CD4-positive, alpha-beta memory T cell (primary cell): ENCODE measurements around the gene GATD1. TPM values are rescaled to one million over a fixed set of nuclear protein-coding genes. Genes with fewer than 3 reads are reported as not detected.
A peak's percentile ranks its signal among the peaks of the same experiment; 100 is the strongest.

Experiments
- CTCF ChIA-PET: fragments of 350-600 bp; sonication (Branson Sonifier 250); formaldehyde crosslinking; loops from one replicate; lab custom pipeline; 2021; ENCODE audit warnings: inconsistent platforms; ENCODE audit not compliant: partially characterized antibody; lab: Charles Lee
- POLR2A ChIA-PET: fragments of 350-600 bp; sonication (Branson Sonifier 250); formaldehyde crosslinking; loops from one replicate; lab custom pipeline; 2021; ENCODE audit not compliant: partially characterized antibody; lab: Charles Lee
- DNase-seq, 5 donors: peaks; one replicate each; pipeline versions ENCODE4 v3.0.0 to v3.0.0-alpha.2; 2020 to 2022; ENCODE audit warnings: mixed read lengths in 1 of 5
- H3K27ac ChIP-seq: one replicate; pipeline ENCODE4 v1.7.0; 2013; ENCODE audit warnings: low read depth, low read length
- H3K27me3 ChIP-seq: 2 replicates; pipeline ENCODE4 v1.7.0; 2013; ENCODE audit warnings: mild to moderate bottlenecking, low read length, moderate library complexity; ENCODE audit not compliant: insufficient read depth
- H3K36me3 ChIP-seq: 2 replicates; pipeline ENCODE4 v1.7.0; 2013; ENCODE audit warnings: mild to moderate bottlenecking, low read length, moderate library complexity; ENCODE audit not compliant: insufficient read depth
- H3K4me1 ChIP-seq: 2 replicates; pipeline ENCODE4 v1.7.0; 2013; ENCODE audit warnings: mild to moderate bottlenecking, low read length, moderate library complexity; ENCODE audit not compliant: insufficient read depth
- H3K4me3 ChIP-seq, 2 donors: one replicate each; pipeline ENCODE4 v1.7.0; 2013; ENCODE audit warnings: low read length in 2 of 2, mild to moderate bottlenecking in 1 of 2
- H3K9me3 ChIP-seq, 2 donors: one replicate each; pipeline ENCODE4 v1.7.0; 2013; ENCODE audit warnings: low read length in 2 of 2, control low read depth in 1 of 2; ENCODE audit not compliant: control insufficient read depth in 1 of 2
- H3K27ac Mint-ChIP-seq, 7 donors: one replicate each; pipeline ENCODE4 v1.8.0; 2020 to 2021; ENCODE audit warnings: mixed read lengths in 7 of 7, mild to moderate bottlenecking in 6 of 7, inconsistent platforms in 3 of 7, moderate library complexity in 3 of 7
- H3K27me3 Mint-ChIP-seq, 2 donors: one replicate each; pipeline ENCODE4 v1.8.0; 2020 to 2021; ENCODE audit warnings: mixed read lengths in 2 of 2
- H3K36me3 Mint-ChIP-seq, 2 donors: one replicate each; pipeline ENCODE4 v1.8.0; 2020 to 2021; ENCODE audit warnings: mixed read lengths in 2 of 2, inconsistent platforms in 1 of 2, mild to moderate bottlenecking in 1 of 2
- H3K4me1 Mint-ChIP-seq, 4 donors: one replicate each; pipeline ENCODE4 v1.8.0; 2020 to 2021; ENCODE audit warnings: mixed read lengths in 4 of 4, mild to moderate bottlenecking in 1 of 4
- H3K4me3 Mint-ChIP-seq, 8 donors: one replicate each; pipeline ENCODE4 v1.8.0; 2020 to 2021; ENCODE audit warnings: mixed read lengths in 8 of 8, mild to moderate bottlenecking in 7 of 8, moderate library complexity in 6 of 8, inconsistent platforms in 3 of 8
- H3K9me3 Mint-ChIP-seq, 8 donors: one replicate each; pipeline ENCODE4 v1.8.0; 2020 to 2021; ENCODE audit warnings: mixed read lengths in 8 of 8, mild to moderate bottlenecking in 5 of 8, inconsistent platforms in 3 of 8, moderate library complexity in 1 of 8
- intact Hi-C: fragments of 100-400 bp; cut with micrococcal nuclease; formaldehyde crosslinking; loops from one replicate; pipeline ENCODE4 v1.15.1; 2023
- polyA plus RNA-seq, 2 donors: library from polyadenylated mRNA; unstranded; fragments of 300-500 nt; fragmentation: Illumina TruSeq; gene quantifications; one replicate each; pipeline ENCODE4 v1.2.3, GENCODE V29; 2021
- total RNA-seq, 2 experiments: library from RNA; stranded (reverse); gene quantifications; one replicate each; pipeline ENCODE4 v1.2.3, GENCODE V29; 2021

Gene GATD1
- total and polyA plus RNA-seq, 4 experiments from 2014 or later = 4.3 to 64.9 (median 33.3) TPM

DNA sequence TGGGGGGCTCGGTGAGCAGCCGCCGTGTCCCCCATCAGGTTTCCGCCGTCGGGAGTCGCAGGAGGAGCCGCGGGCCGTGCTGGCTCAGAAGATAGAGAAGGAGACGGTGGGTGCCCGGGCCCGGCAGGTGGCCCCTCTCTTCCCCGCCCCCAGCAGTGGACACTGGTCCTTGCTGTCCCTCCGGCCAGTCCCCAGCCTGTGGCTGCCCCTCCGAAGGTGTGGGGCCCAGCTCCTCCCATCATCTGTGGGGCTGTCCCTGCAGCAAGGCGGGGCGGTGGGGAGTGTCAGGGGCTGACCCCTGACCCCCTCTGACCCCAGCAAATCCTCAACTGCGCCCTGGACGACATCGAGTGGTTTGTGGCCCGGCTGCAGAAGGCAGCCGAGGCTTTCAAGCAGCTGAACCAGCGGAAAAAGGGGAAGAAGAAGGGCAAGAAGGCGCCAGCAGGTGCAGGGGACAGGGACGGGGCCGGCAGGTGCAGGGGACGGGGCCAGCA, 56.0 kb downstream of the GATD1 start:
- POLR2A ChIA-PET = interaction anchor here (0.9 to 7.7 kb wide), 6 partner anchors 21 to 215 kb away, joined by 3 to 109 read pairs (median 5); partner anchors contain the start of genes DEAF1, HRAS, RNH1 and TMEM80
- Histone ChIP-seq H3K9me3 (no peaks in the 10 kb centered on the region), H3K27me3 (peaks cover 10% of the 10 kb centered on the region), H3K4me3 (no peak overlapping the region), H3K4me1 (peaks cover 24% of the 10 kb centered on the region), H3K36me3 (no peaks in the 10 kb centered on the region), H3K27ac (no peak overlapping the region)
- CTCF ChIA-PET = interaction anchor here (1.0 to 6.1 kb wide), 5 partner anchors 25 to 166 kb away, joined by 3 to 50 read pairs (median 28); partner anchors contain the start of genes DEAF1, TALDO1 and TMEM80
- Mint-ChIP-seq H3K4me3 (peak overlapping the region in 6 of 8 donors; percentile 46 to 84 (median 63)), H3K27ac (no peak overlapping the region), H3K4me1 (peaks cover 6 to 22% (median 14%) of the 10 kb centered on the region in 4 donors), H3K9me3 (peaks cover 0 to 5% (median 0%) of the 10 kb centered on the region in 8 donors), H3K27me3 (peaks cover 2 to 3% of the 10 kb centered on the region in 2 donors), H3K36me3 (no peaks in the 10 kb centered on the region)
- no peak for DNase-seq
- intact Hi-C loops = loop anchor here (10.0 kb wide), 1 partner anchor 266 kb away; the partner anchor contains the start of gene PTDSS2

DNA sequence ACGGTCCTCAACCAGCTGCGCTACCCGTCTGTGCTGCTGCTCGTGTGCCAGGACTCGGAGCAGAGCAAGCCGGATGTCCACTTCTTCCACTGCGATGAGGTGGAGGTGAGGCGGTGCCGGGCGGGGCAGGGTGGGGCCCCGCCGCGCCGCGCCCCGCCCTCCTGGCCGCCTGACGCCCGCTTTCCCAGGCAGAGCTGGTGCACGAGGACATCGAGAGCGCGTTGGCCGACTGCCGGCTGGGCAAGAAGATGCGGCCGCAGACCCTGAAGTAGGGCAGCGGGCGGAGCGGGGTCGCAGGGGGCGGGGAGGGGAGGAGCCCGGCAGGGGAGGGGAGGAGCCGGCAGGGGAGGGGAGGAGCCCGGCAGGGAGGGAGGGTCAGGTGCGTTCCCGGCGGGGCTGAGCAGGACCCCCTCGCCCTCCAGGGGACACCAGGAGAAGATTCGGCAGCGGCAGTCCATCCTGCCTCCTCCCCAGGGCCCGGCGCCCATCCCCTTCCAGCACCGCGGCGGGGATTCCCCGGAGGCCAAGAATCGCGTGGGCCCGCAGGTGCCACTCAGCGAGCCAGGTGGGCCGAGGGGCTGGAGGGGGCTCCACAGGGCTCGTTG, 56.5 kb downstream of the GATD1 start:
- DNase-seq = peak in 2 of 5 donors; percentile 34 to 69
- H3K36me3 Mint-ChIP-seq = no peaks in the 10 kb centered on the region
- intact Hi-C loops = loop anchor here (10.0 kb wide), 1 partner anchor 266 kb away; the partner anchor contains the start of gene PTDSS2
- Histone ChIP-seq H3K4me1 (peaks cover 24% of the 10 kb centered on the region), H3K27me3 (peaks cover 10% of the 10 kb centered on the region), H3K36me3 (no peaks in the 10 kb centered on the region), H3K27ac (no peak overlapping the region), H3K9me3 (no peaks in the 10 kb centered on the region), H3K4me3 (no peak overlapping the region)
- CTCF ChIA-PET = interaction anchor here (0.7 to 6.1 kb wide), 5 partner anchors 24 to 166 kb away, joined by 3 to 50 read pairs (median 4); partner anchors contain the start of genes DEAF1, TALDO1 and TMEM80
- peaks cover 6 to 22% (median 14%) of the 10 kb centered on the region in 4 donors for H3K4me1 Mint-ChIP-seq
- POLR2A ChIA-PET = interaction anchor here (2.4 to 7.7 kb wide), 3 partner anchors 25 to 185 kb away, joined by 7 to 109 read pairs (median 28); partner anchors contain the start of genes DEAF1, HRAS and TMEM80
- H3K9me3 Mint-ChIP-seq = peaks cover 0 to 6% (median 0%) of the 10 kb centered on the region in 8 donors
- peaks cover 2 to 3% of the 10 kb centered on the region in 2 donors for H3K27me3 Mint-ChIP-seq
- H3K27ac Mint-ChIP-seq = no peak overlapping the region
- H3K4me3 Mint-ChIP-seq = peak overlapping the region in 3 of 8 donors; percentile 43 to 84 (median 71)

DNA sequence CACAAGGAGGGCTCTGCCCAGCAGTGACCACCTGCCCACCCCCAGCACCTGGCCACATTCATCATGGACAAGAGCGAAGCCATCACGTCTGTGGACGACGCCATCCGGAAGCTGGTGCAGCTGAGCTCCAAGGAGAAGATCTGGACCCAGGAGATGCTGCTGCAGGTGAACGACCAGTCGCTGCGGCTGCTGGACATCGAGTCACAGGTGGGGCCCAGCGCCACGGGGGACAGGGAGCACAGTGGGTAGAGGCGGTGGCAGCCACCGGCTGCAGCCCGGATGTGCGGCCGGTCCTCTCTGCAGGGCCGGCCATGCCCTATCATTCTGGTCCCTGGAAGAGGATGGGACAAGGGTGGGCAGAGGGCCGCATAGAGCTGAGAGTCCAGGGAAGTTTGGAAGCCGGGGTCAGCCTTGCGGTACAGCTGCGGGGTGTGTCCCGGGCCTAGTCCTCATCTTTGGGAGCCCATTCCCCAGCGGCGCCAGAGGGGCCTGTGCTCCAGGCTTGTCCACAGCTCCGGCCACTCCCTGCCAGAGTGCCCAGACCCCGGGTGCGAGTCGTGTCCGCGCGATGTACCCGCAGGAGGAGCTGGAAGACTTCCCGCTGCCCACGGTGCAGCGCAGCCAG, 57.2 kb downstream of the GATD1 start:
- Histone ChIP-seq H3K4me3 (no peak overlapping the region), H3K9me3 (no peaks in the 10 kb centered on the region), H3K27ac (no peak overlapping the region), H3K27me3 (peaks cover 10% of the 10 kb centered on the region), H3K36me3 (no peaks in the 10 kb centered on the region), H3K4me1 (peaks cover 18% of the 10 kb centered on the region)
- H3K4me1 Mint-ChIP-seq = peaks cover 6 to 22% (median 12%) of the 10 kb centered on the region in 4 donors
- H3K36me3 Mint-ChIP-seq = no peaks in the 10 kb centered on the region
- intact Hi-C loops = loop anchor here (10.0 kb wide), 1 partner anchor 265 kb away; the partner anchor contains the start of gene PTDSS2
- ChIA-PET CTCF (interaction anchor here (0.6 to 4.5 kb wide), 4 partner anchors 24 to 166 kb away, joined by 3 to 50 read pairs (median 3); partner anchors contain the start of genes DEAF1, TALDO1 and TMEM80), POLR2A (interaction anchor here (7.7 kb wide), 1 partner anchor 24 kb away, joined by 109 read pairs; the partner anchor contains the start of genes DEAF1 and TMEM80)
- peaks cover 0 to 7% (median 2%) of the 10 kb centered on the region in 8 donors for H3K9me3 Mint-ChIP-seq
- H3K27me3 Mint-ChIP-seq = peaks cover 2 to 3% of the 10 kb centered on the region in 2 donors
- peak overlapping the region in 6 of 8 donors; percentile 5 to 71 (median 36) for H3K4me3 Mint-ChIP-seq
- H3K27ac Mint-ChIP-seq = peak overlapping the region in 1 of 7 donors; percentile 36
- no peak for DNase-seq

DNA sequence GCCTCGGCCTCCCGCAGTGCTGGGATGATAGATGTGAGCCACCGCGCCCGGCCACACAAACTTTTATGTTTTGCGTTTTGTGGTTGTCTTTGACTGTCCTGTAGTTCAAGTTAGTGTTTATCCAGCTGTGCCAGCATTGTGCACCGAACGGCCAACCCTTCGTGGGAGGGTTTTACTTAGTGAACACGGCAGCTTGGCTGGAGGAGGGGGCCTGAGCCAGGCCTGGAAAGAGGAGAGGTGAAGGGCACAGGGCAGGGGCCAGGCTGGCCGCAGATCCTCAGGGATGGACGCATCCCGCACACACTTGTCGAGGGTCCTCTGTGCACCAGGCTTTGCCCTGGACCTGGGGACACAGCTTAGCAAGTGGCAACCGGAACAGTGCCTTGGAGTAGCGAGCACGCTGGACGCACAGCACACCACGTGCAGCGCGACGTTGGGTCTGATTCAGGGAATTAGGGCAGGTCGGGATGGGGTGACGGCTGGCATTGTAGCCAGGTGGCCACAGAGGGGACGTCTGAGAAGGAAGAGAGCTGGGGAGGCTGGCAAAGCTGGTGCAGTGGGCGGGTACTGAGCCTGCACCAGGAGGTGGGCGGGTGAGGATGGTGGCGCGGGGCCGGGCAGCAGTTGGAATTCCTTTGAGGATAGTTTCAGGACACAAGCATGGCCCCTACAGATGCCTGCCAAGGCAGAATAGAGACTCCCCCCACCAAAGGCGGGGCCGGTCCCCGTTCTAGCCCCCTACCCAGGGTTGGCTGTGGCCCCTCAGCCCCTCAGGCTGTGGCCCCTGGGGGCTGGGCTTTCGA, 57.9 kb downstream of the GATD1 start:
- CTCF ChIA-PET = interaction anchor here (0.6 to 1.2 kb wide), 2 partner anchors 23 to 130 kb away, joined by 3 to 4 read pairs; partner anchors contain the start of gene TMEM80
- no peaks in the 10 kb centered on the region for H3K9me3 ChIP-seq
- no peak overlapping the region for H3K4me3 ChIP-seq
- POLR2A ChIA-PET = interaction anchor here (7.7 kb wide), 1 partner anchor 24 kb away, joined by 109 read pairs; the partner anchor contains the start of genes DEAF1 and TMEM80
- H3K4me3 Mint-ChIP-seq = peak overlapping the region in 5 of 8 donors; percentile 5 to 72 (median 44)
- peaks cover 17% of the 10 kb centered on the region for H3K4me1 ChIP-seq
- no peak overlapping the region for H3K27ac ChIP-seq
- peaks cover 10% of the 10 kb centered on the region for H3K27me3 ChIP-seq
- H3K36me3 Mint-ChIP-seq = no peaks in the 10 kb centered on the region
- intact Hi-C loops = loop anchor here (10.0 kb wide), 1 partner anchor 265 kb away; the partner anchor contains the start of gene PTDSS2
- H3K27ac Mint-ChIP-seq = peak overlapping the region in 1 of 7 donors; percentile 44
- peaks cover 3 to 5% of the 10 kb centered on the region in 2 donors for H3K27me3 Mint-ChIP-seq
- peaks cover 0 to 9% (median 6%) of the 10 kb centered on the region in 8 donors for H3K9me3 Mint-ChIP-seq
- DNase-seq = no peak
- no peaks in the 10 kb centered on the region for H3K36me3 ChIP-seq
- H3K4me1 Mint-ChIP-seq = peaks cover 6 to 22% (median 12%) of the 10 kb centered on the region in 4 donors

Other genes with a start within 250 kb of the GATD1 start
- 10 to 100 TPM; 36.7 to 42.5 TPM for gene HRAS, start 241.9 kb downstream of the GATD1 start, total RNA-seq
- 10 to 100 TPM; 12.9 to 28.5 TPM for gene HRAS, start 241.9 kb downstream of the GATD1 start, polyA plus RNA-seq
- gene LRRC56, start 240.0 kb downstream of the GATD1 start, total RNA-seq = 1 to 10 TPM; 4.4 to 4.6 TPM
- 1 to 10 TPM in 1 of 2 donors, under 1 TPM in 1; 0.24 to 1.5 TPM for gene LRRC56, start 240.0 kb downstream of the GATD1 start, polyA plus RNA-seq
- 1 to 10 TPM; 7.0 to 8.1 TPM for gene LMNTD2, start 216.7 kb downstream of the GATD1 start, total RNA-seq
- 1 to 10 TPM in 1 of 2 donors, under 1 TPM in 1; 0.94 to 1.3 TPM for gene LMNTD2, start 216.7 kb downstream of the GATD1 start, polyA plus RNA-seq
- 10 to 100 TPM; 52.7 to 55.2 TPM for gene RASSF7, start 216.5 kb downstream of the GATD1 start, total RNA-seq
- gene RASSF7, start 216.5 kb downstream of the GATD1 start, polyA plus RNA-seq = 10 to 100 TPM; 38.4 to 43.7 TPM
- gene PHRF1, start 201.0 kb downstream of the GATD1 start, total RNA-seq = 10 to 100 TPM; 49.2 to 54.5 TPM
- gene PHRF1, start 201.0 kb downstream of the GATD1 start, polyA plus RNA-seq = 10 to 100 TPM in 1 of 2 donors, under 1 TPM in 1; 0.93 to 17.0 TPM
- gene IRF7, start 161.5 kb downstream of the GATD1 start, total RNA-seq = 10 to 100 TPM; 67.6 to 76.6 TPM
- 10 to 100 TPM; 20.8 to 37.4 TPM for gene IRF7, start 161.5 kb downstream of the GATD1 start, polyA plus RNA-seq
- not detected for gene CDHR5, start 152.5 kb downstream of the GATD1 start, total RNA-seq
- not detected for gene CDHR5, start 152.5 kb downstream of the GATD1 start, polyA plus RNA-seq
- not detected for gene SCT, start 150.3 kb downstream of the GATD1 start, total RNA-seq
- not detected for gene SCT, start 150.3 kb downstream of the GATD1 start, polyA plus RNA-seq
- gene DRD4, start 140.2 kb downstream of the GATD1 start, total RNA-seq = 1 to 10 TPM in 1 of 2 experiments, under 1 TPM in 1; 0.64 to 1.0 TPM
- gene DRD4, start 140.2 kb downstream of the GATD1 start, polyA plus RNA-seq = not detected
- gene DEAF1, start 82.3 kb downstream of the GATD1 start, total RNA-seq = 10 to 100 TPM; 41.3 to 44.3 TPM
- 10 to 100 TPM; 34.5 to 50.8 TPM for gene DEAF1, start 82.3 kb downstream of the GATD1 start, polyA plus RNA-seq
- 10 to 100 TPM; 44.7 to 47.3 TPM for gene TMEM80, start 81.7 kb downstream of the GATD1 start, total RNA-seq
- 10 to 100 TPM; 27.0 to 32.6 TPM for gene TMEM80, start 81.7 kb downstream of the GATD1 start, polyA plus RNA-seq
- gene EPS8L2, start 71.3 kb downstream of the GATD1 start, total RNA-seq = 10 to 100 TPM; 17.4 to 17.8 TPM
- gene EPS8L2, start 71.3 kb downstream of the GATD1 start, polyA plus RNA-seq = 10 to 100 TPM; 15.4 to 19.5 TPM
- gene TALDO1, start 30.0 kb downstream of the GATD1 start, total RNA-seq = 10 to 100 TPM; 80.4 to 90.5 TPM
- gene TALDO1, start 30.0 kb downstream of the GATD1 start, polyA plus RNA-seq = 100 to 1,000 TPM; 174 to 244 TPM
- gene CEND1, start 12.6 kb upstream of the GATD1 start, total RNA-seq = under 1 TPM in 1 of 2 experiments, not detected in 1; 0.19 TPM
- gene CEND1, start 12.6 kb upstream of the GATD1 start, polyA plus RNA-seq = not detected
- gene SLC25A22, start 20.8 kb upstream of the GATD1 start, total RNA-seq = 10 to 100 TPM; 24.0 to 24.1 TPM
- 10 to 100 TPM in 1 of 2 donors, 1 to 10 TPM in 1; 9.4 to 13.5 TPM for gene SLC25A22, start 20.8 kb upstream of the GATD1 start, polyA plus RNA-seq
- 10 to 100 TPM; 32.5 to 34.8 TPM for gene PIDD1, start 27.7 kb upstream of the GATD1 start, total RNA-seq
- 1 to 10 TPM; 7.0 to 7.8 TPM for gene PIDD1, start 27.7 kb upstream of the GATD1 start, polyA plus RNA-seq
- 1,000 to 10,000 TPM; 4,870 to 5,155 TPM for gene RPLP2, start 32.5 kb upstream of the GATD1 start, total RNA-seq
- gene RPLP2, start 32.5 kb upstream of the GATD1 start, polyA plus RNA-seq = 1,000 to 10,000 TPM; 1,822 to 3,757 TPM
- gene PNPLA2, start 41.4 kb upstream of the GATD1 start, total RNA-seq = 100 to 1,000 TPM; 200 to 201 TPM
- gene PNPLA2, start 41.4 kb upstream of the GATD1 start, polyA plus RNA-seq = 10 to 100 TPM; 12.2 to 35.2 TPM
- gene CRACR2B, start 50.4 kb upstream of the GATD1 start, total RNA-seq = under 1 TPM in 1 of 2 experiments, not detected in 1; 0.55 TPM
- not detected for gene CRACR2B, start 50.4 kb upstream of the GATD1 start, polyA plus RNA-seq
- gene CD151, start 55.5 kb upstream of the GATD1 start, total RNA-seq = 10 to 100 TPM; 20.7 to 23.4 TPM
- gene CD151, start 55.5 kb upstream of the GATD1 start, polyA plus RNA-seq = 10 to 100 TPM in 1 of 2 donors, 1 to 10 TPM in 1; 9.7 to 24.8 TPM
- gene POLR2L, start 65.0 kb upstream of the GATD1 start, total RNA-seq = 10 to 100 TPM; 55.8 to 56.2 TPM
- gene POLR2L, start 65.0 kb upstream of the GATD1 start, polyA plus RNA-seq = 100 to 1,000 TPM in 1 of 2 donors, 10 to 100 TPM in 1; 83.7 to 108 TPM
- gene TSPAN4, start 65.4 kb upstream of the GATD1 start, total RNA-seq = 1 to 10 TPM; 5.3 to 5.8 TPM
- gene TSPAN4, start 65.4 kb upstream of the GATD1 start, polyA plus RNA-seq = 1 to 10 TPM; 1.8 to 3.5 TPM
- 10 to 100 TPM; 52.1 to 59.2 TPM for gene CHID1, start 133.3 kb upstream of the GATD1 start, total RNA-seq
- gene CHID1, start 133.3 kb upstream of the GATD1 start, polyA plus RNA-seq = 10 to 100 TPM; 46.9 to 82.3 TPM
- 10 to 100 TPM; 81.7 to 87.4 TPM for gene AP2A2, start 148.4 kb upstream of the GATD1 start, total RNA-seq
- 10 to 100 TPM in 1 of 2 donors, 1 to 10 TPM in 1; 5.1 to 14.1 TPM for gene AP2A2, start 148.4 kb upstream of the GATD1 start, polyA plus RNA-seq